GM18511 (cell line): ENCODE data around the gene PMPCA.

Source experiments
- ATAC-seq: cut with Tn5 transposase; IDR thresholded peaks from one replicate; pipeline ENCODE4 v1.9.1; 2021; ENCODE audit warnings: mild to moderate bottlenecking, moderate library complexity; ENCODE audit not compliant: unreplicated experiment

The PMPCA gene

GRCh38 chr9:136372561-136373299, 37.7 kb upstream of the PMPCA start:
- ATAC-seq = no peak

- no peak for ATAC-seq
Measured at GRCh38 chr9:136373300-136374182, 36.9 kb upstream of the PMPCA start, which contains the start of gene CARD9. TSS of gene CARD9 (minus strand) at chr9:136373669. CDS start at chr9:136372078, 1,591 bp downstream.

- ATAC-seq = no peak
Measured at GRCh38 chr9:136374183-136374575, 36.3 kb upstream of the PMPCA start.

- ATAC-seq = no peak
Measured at GRCh38 chr9:136375096-136375495, 35.4 kb upstream of the PMPCA start.

- no peak for ATAC-seq
Measured at GRCh38 chr9:136376457-136376856, 34.0 kb upstream of the PMPCA start.

GRCh38 chr9:136377341-136378169, 32.9 kb upstream of the PMPCA start:
- ATAC-seq = no peak

- ATAC-seq = no peak
Measured at GRCh38 chr9:136378170-136379002, 32.1 kb upstream of the PMPCA start.

GRCh38 chr9:136379003-136379287, 31.5 kb upstream of the PMPCA start:
- no peak for ATAC-seq

- ATAC-seq = no peak
Measured at GRCh38 chr9:136379401-136379800, 31.1 kb upstream of the PMPCA start.

- no peak for ATAC-seq
Measured at GRCh38 chr9:136379891-136380290, 30.6 kb upstream of the PMPCA start.

- no peak for ATAC-seq
Measured at GRCh38 chr9:136380381-136380780, 30.1 kb upstream of the PMPCA start.

- no peak for ATAC-seq
Measured at GRCh38 chr9:136381311-136381710, 29.1 kb upstream of the PMPCA start.

GRCh38 chr9:136381966-136382513, 28.4 kb upstream of the PMPCA start:
- ATAC-seq = no peak

- no peak for ATAC-seq
Measured at GRCh38 chr9:136383436-136383835, 27.0 kb upstream of the PMPCA start.

GRCh38 chr9:136385015-136385414, 25.4 kb upstream of the PMPCA start:
- no peak for ATAC-seq

GRCh38 chr9:136386018-136386417, 24.4 kb upstream of the PMPCA start:
- ATAC-seq = no peak

GRCh38 chr9:136387217-136387616, 23.2 kb upstream of the PMPCA start:
- no peak for ATAC-seq

- no peak for ATAC-seq
Measured at GRCh38 chr9:136389396-136389795, 21.1 kb upstream of the PMPCA start.

GRCh38 chr9:136391737-136392537, 18.5 kb upstream of the PMPCA start:
- no peak for ATAC-seq
